ENCODE data around the gene BPHL. TPM values are rescaled to one million over a fixed set of nuclear protein-coding genes. Genes with fewer than 3 reads are reported as not detected.

BPHL gene
- polyA plus RNA-seq, 1 of the 3 experiments (the other 2 are of a cell fraction): 21.7 TPM

- no peaks in the 10 kb centered on the region for H3K9me2 ChIP-seq
- H2AFZ ChIP-seq (ENCODE audit: low read depth): no peak overlapping the region
- no peaks in the 10 kb centered on the region for H4K20me1 ChIP-seq (ENCODE audit: insufficient read depth)
- WGBS (ENCODE audit: low lambda C conversion rate): 89% methylated on average over 9 of the region's 9 CpGs
- POLR2A ChIA-PET: interaction anchor here (0.5 kb wide), 1 partner anchor 58 kb away, joined by 4 read pairs; no protein-coding TSS in a partner anchor
- no peak overlapping the region for H3K4me2 ChIP-seq
- H3K4me1 ChIP-seq (ENCODE audit: control insufficient read depth in 1 of 2, insufficient read depth in 2 of 2, low read depth in 1 of 2, low read length in 1 of 2): peaks cover 0 to 11% of the 10 kb centered on the region in 2 experiments; a peak in 2 of 4 replicates
- peaks cover 11% of the 10 kb centered on the region for H3K79me2 ChIP-seq (ENCODE audit: insufficient read depth)
- CTCF ChIA-PET: interaction anchor here (0.6 to 1.8 kb wide), 5 partner anchors 9 to 129 kb away, joined by 3 to 5 read pairs (median 4); no protein-coding TSS in a partner anchor
- H3K36me3 ChIP-seq (replicated peaks in 1 of 2; ENCODE audit: control insufficient read depth in 1 of 2, insufficient read depth in 2 of 2, low read length in 1 of 2): peaks cover 0 to 4% of the 10 kb centered on the region in 2 experiments
- H3K4me3 ChIP-seq (ENCODE audit: low read depth in 2 of 2, low read length in 1 of 2): no peak overlapping the region
- no peak for TF ChIP-seq USF1 (IDR thresholded peaks at IDR 0.05; ENCODE audit: borderline replicate concordance, low read depth)
- no peak for TF ChIP-seq SMC3 (IDR thresholded peaks at IDR 0.05; ENCODE audit: low read depth, low read length)
- no peak for TF ChIP-seq TAF1 (IDR thresholded peaks at IDR 0.05; ENCODE audit: borderline replicate concordance, low read depth, low read length)
- no peak for TF ChIP-seq NRF1 (IDR thresholded peaks at IDR 0.05; ENCODE audit: low read depth, low read length)
- no peak for TF ChIP-seq CTCF (IDR thresholded peaks at IDR 0.05)
- no peak for TF ChIP-seq MXI1 (IDR thresholded peaks at IDR 0.05; ENCODE audit: low read depth, low read length)
- no peak for TF ChIP-seq NFIC (IDR thresholded peaks at IDR 0.05; ENCODE audit: borderline replicate concordance)
- TF ChIP-seq RXRA (IDR thresholded peaks at IDR 0.05; ENCODE audit: borderline replicate concordance, low read depth): no peak
- TF ChIP-seq EZH2phosphoT487 (IDR thresholded peaks at IDR 0.05; ENCODE audit: borderline replicate concordance, low read depth): no peak
- no peak for TF ChIP-seq FOXM1 (IDR thresholded peaks at IDR 0.05; ENCODE audit: low read depth)
- TF ChIP-seq MAX (IDR thresholded peaks at IDR 0.05; ENCODE audit: low read depth): no peak
- TF ChIP-seq GABPA (IDR thresholded peaks at IDR 0.05; ENCODE audit: low read depth): no peak
- no peak for TF ChIP-seq EP300 (IDR thresholded peaks at IDR 0.05; ENCODE audit: borderline replicate concordance in 1 of 2, low read depth in 1 of 2, low read length in 1 of 2)
- no peak for TF ChIP-seq PBX3 (IDR thresholded peaks at IDR 0.05)
- peaks cover 9% of the 10 kb centered on the region for H3F3A ChIP-seq (replicated peaks; ENCODE audit: insufficient read depth)
- DNase-seq: no peak
- H3K9ac ChIP-seq: no peak overlapping the region
- H3K9me3 ChIP-seq: no peaks in the 10 kb centered on the region
- no peaks in the 10 kb centered on the region for H3K27me3 ChIP-seq (ENCODE audit: insufficient read depth)
- H3K27ac ChIP-seq (ENCODE audit: low read depth in 2 of 2, low read length in 1 of 2): no peak overlapping the region
Measured at GRCh38 chr6:3122823-3123182, 4.3 kb downstream of the BPHL start.

All from SK-N-SH (cell line).